ENCODE measurements around the gene FOXK2. TPM values are rescaled to one million over a fixed set of nuclear protein-coding genes. Genes with fewer than 3 reads are reported as not detected.

Gene FOXK2
- total RNA-seq, 2 experiments from 2014 or later: 49.3 to 60.8 TPM

DNA sequence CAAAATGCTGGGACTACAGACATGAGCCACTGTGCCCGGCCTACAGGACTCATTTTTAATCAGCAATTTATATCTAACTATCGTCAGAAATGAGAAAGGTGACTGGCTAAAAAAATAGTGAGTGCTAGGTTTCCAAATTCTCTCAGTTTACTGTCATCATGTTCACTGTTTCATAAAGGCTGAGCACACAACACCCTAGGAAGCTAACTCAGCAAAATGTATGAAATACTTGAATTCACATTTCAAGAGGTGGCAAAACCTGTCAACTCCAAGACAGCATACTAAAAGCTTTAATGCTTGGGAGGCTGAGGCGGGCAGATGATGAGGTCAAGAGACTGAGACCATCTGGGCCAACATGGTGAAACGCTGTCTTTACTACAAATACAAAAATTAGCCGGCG lies 112.0 kb downstream of the FOXK2 start:
- CTCF ChIA-PET: no interaction called here
- peaks cover 25% of the 10 kb centered on the region for H3K36me3 Mint-ChIP-seq

DNA sequence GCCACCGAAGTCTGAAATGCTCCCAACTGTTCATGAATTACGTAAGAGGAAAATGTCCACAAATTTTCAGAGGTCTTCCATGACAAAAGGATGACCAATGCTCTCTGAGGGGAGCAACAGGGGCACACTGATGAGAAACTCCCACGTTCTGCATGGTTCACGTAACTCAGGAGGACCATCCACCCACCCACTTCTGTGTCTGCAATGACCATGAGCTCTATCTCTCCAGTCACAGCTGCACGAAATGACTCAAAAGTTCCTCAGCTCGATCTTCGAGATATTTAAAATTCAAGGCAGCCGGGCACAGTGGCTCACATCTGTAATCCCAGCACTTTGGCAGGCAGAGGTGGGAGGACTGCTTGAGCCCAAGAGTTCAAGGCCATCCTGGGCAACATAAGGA lies 112.9 kb downstream of the FOXK2 start:
- ChIA-PET CTCF (no interaction called here), POLR2A (no interaction called here)
- intact Hi-C loops (cut with micrococcal nuclease): no loop called here
- H3K4me3 Mint-ChIP-seq: no peak overlapping the region
- no peaks in the 10 kb centered on the region for H3K27me3 Mint-ChIP-seq
- peaks cover 29% of the 10 kb centered on the region for H3K36me3 Mint-ChIP-seq
- H3K27ac Mint-ChIP-seq: no peak overlapping the region
- H3K9me3 Mint-ChIP-seq: peaks cover 10% of the 10 kb centered on the region
- no peak for DNase-seq
- peaks cover 25% of the 10 kb centered on the region for H3K4me1 Mint-ChIP-seq (ENCODE audit: low read depth)

More for the DNA sequence above, 112.0 kb downstream of the FOXK2 start:
- Mint-ChIP-seq H3K27ac (no peak overlapping the region), H3K4me3 (no peak overlapping the region), H3K4me1 (ENCODE audit: low read depth) (peaks cover 16% of the 10 kb centered on the region), H3K9me3 (peaks cover 1% of the 10 kb centered on the region), H3K27me3 (no peaks in the 10 kb centered on the region)
- DNase-seq: no peak
- POLR2A ChIA-PET: no interaction called here
- intact Hi-C loops (cut with micrococcal nuclease): no loop called here

DNA sequence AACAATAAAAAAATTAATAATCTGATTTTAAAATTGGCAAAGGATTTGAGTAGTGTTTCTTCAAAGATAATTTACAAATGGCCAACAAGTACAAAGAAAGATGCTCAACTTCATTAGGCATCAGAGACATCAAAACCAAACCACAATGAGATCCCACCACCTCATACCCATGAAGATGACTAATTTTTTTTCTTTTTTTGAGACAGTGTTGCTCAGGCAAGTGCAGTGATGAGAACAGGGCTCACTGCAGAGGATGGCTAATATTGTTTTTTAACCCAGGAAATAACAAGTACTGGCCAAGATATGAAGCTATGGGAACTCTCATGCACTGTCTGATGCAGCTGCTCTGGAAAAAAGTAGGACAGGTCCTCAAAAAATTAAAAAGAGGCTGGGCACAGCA lies 113.8 kb downstream of the FOXK2 start:
- intact Hi-C loops (cut with micrococcal nuclease): no loop called here
- H3K4me3 Mint-ChIP-seq: no peak overlapping the region
- H3K4me1 Mint-ChIP-seq (ENCODE audit: low read depth): peaks cover 26% of the 10 kb centered on the region
- CTCF ChIA-PET: no interaction called here
- H3K27me3 Mint-ChIP-seq: no peaks in the 10 kb centered on the region
- no peak for DNase-seq
- POLR2A ChIA-PET: no interaction called here
- H3K36me3 Mint-ChIP-seq: peaks cover 29% of the 10 kb centered on the region
- peaks cover 10% of the 10 kb centered on the region for H3K9me3 Mint-ChIP-seq
- peak overlapping the region; percentile 23 for H3K27ac Mint-ChIP-seq

DNA sequence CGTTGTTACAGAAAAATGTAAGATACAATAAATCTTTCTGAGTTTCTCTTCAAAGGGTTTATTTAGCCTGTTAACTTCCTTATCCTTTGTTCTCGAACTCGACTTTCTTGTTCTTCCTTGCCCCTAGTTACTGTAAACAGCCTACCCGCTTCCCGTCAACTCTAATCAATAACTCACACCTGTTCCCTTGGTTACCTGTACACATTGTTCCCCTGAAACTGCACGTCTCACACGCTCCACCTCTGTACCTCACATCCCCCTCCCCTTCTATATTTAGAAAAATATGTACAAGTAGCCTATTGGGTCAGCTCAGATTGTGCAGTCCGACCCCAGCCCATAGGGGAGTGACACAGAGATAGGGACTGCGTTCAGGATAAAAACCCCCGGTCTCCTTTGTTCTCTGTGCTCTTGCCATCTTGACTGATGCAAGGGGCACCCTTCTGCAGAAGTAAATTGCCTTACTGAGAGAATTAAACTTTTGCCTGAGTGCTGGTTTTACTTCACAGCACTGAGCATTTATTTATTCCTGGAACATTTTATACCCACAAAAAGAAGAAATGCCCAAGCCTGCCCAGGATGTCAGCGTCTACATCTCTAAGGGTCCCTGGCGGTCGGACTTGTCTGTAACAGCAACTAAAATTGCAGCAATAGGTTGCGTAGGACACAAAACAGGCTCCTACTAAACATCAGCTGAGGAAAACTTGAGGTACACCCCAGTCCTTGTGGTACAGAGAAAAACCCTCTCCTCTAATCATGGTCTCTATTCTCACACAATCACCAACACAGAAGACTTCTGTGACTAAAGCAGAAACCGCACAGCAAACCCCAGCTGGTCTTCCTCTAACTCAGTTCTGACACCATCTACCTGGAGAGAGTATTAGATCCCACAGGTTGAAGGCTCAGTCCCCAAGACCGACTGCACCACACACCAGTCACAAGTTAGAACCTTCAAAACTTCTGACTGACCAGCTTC lies 117.4 kb downstream of the FOXK2 start:
- ChIA-PET CTCF (no interaction called here), POLR2A (no interaction called here)
- H3K27ac Mint-ChIP-seq: no peak overlapping the region
- H3K4me3 Mint-ChIP-seq: no peak overlapping the region
- no peaks in the 10 kb centered on the region for H3K27me3 Mint-ChIP-seq
- H3K9me3 Mint-ChIP-seq: peaks cover 10% of the 10 kb centered on the region
- peaks cover 38% of the 10 kb centered on the region for H3K4me1 Mint-ChIP-seq (ENCODE audit: low read depth)
- intact Hi-C loops (cut with micrococcal nuclease): no loop called here
- no peak for DNase-seq
- H3K36me3 Mint-ChIP-seq: peaks cover 28% of the 10 kb centered on the region

DNA sequence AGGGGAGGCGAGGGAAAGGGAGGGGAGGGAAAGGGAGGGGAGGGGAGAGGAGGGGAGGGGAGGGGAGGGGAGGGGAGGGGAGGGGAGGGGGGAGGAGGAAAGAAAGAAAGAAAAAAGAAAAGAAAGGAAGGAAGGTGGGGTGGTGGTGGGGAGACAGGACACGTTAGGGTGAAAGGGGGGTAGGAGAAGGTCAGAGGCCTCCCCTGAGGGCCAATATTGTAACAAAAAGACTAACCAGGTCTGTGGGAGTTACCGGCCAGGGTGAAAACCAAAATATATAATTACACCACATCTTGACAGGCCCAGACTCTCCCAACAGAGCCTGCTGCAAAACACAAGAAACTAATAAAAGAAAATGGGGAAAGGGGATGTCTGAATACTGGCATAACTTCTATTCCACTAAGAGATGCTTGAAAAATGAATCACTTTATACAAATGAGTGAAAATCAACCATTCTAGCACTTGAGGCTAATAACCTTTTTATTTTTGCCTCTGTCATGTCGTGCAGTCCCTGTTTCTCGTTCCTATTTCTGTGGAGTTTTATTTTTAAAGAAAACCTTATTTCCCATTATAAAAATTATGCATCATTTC lies 118.7 kb downstream of the FOXK2 start:
- H3K4me3 Mint-ChIP-seq: no peak overlapping the region
- ChIA-PET POLR2A (no interaction called here), CTCF (no interaction called here)
- intact Hi-C loops (cut with micrococcal nuclease): no loop called here
- peaks cover 33% of the 10 kb centered on the region for H3K4me1 Mint-ChIP-seq (ENCODE audit: low read depth)
- no peak overlapping the region for H3K27ac Mint-ChIP-seq
- no peaks in the 10 kb centered on the region for H3K27me3 Mint-ChIP-seq
- peaks cover 34% of the 10 kb centered on the region for H3K36me3 Mint-ChIP-seq
- peaks cover 10% of the 10 kb centered on the region for H3K9me3 Mint-ChIP-seq
- no peak for DNase-seq

DNA sequence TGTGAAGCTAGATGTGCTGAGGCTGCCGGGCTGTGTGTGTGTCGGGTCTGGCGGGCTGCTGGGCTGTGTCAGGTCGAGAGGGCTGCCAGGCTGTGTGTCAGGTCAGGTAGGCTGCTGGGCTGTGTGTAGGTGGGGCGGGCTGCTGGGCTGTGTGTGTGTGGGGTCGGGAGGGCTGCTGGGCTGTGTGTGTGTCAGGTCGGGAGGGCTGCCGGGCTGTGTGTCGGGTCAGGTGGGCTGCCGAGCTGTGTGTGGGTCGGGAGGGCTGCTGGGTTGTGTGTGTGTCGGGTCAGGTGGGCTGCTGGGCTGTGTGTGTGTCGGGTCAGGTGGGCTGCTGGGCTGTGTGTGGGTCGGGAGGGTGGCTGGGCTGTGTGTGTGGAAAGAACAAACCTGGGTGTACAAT lies 120.1 kb downstream of the FOXK2 start:
- intact Hi-C loops (cut with micrococcal nuclease): no loop called here
- Mint-ChIP-seq H3K4me1 (ENCODE audit: low read depth) (peaks cover 35% of the 10 kb centered on the region), H3K27me3 (no peaks in the 10 kb centered on the region), H3K9me3 (peaks cover 10% of the 10 kb centered on the region), H3K36me3 (peaks cover 39% of the 10 kb centered on the region), H3K27ac (no peak overlapping the region), H3K4me3 (no peak overlapping the region)
- POLR2A ChIA-PET: no interaction called here
- DNase-seq: no peak
- CTCF ChIA-PET: no interaction called here

DNA sequence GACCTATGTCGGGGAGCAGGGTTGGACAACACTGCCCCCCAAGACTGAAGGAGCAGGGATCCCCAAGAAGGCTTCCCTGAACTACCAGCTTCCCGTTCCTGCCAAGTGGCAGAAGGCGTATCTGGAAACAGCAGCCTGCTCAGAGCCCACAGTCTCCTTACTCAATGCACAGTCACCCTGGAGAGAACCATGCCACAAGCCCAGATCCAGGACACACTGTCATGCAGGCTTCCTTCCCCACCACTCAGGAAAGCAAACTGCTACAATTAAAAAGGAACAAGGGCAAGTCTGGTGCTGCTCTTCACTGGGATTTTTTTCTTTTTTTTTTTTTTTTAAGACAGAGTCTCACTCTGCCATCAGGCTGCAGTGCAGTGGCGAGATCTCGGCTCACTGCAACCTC lies 120.5 kb downstream of the FOXK2 start:
- ChIA-PET CTCF (no interaction called here), POLR2A (interaction anchor here (0.5 kb wide), 1 partner anchor 100 kb away, joined by 4 read pairs; no protein-coding TSS in a partner anchor)
- Mint-ChIP-seq H3K4me3 (no peak overlapping the region), H3K27ac (no peak overlapping the region), H3K4me1 (ENCODE audit: low read depth) (peaks cover 32% of the 10 kb centered on the region), H3K9me3 (peaks cover 10% of the 10 kb centered on the region), H3K36me3 (peaks cover 37% of the 10 kb centered on the region), H3K27me3 (no peaks in the 10 kb centered on the region)
- intact Hi-C loops (cut with micrococcal nuclease): no loop called here
- no peak for DNase-seq

DNA sequence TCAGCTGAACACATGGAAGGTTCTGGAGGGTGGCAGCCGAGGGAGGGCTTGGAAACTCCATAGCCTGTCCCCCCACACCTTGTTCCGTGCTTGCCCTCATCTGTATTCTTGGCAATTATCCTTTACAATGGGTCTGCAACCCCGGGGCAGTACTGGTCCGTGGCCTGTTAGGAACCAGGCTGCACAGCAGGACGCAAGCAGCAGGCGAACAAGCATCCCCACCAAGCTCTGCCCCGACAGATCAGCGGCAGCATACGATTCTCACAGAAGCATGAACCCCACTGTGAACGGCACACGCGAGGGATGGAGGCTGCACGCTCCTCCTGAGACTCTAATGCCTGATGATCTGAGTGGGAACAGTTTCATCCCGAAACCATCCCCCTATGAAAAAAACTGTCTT lies 122.5 kb downstream of the FOXK2 start:
- ChIA-PET POLR2A (no interaction called here), CTCF (no interaction called here)
- H3K4me1 Mint-ChIP-seq (ENCODE audit: low read depth): peaks cover 40% of the 10 kb centered on the region
- intact Hi-C loops (cut with micrococcal nuclease): no loop called here
- no peak overlapping the region for H3K27ac Mint-ChIP-seq
- H3K36me3 Mint-ChIP-seq: peaks cover 31% of the 10 kb centered on the region
- H3K27me3 Mint-ChIP-seq: no peaks in the 10 kb centered on the region
- H3K9me3 Mint-ChIP-seq: peaks cover 5% of the 10 kb centered on the region
- no peak for DNase-seq
- no peak overlapping the region for H3K4me3 Mint-ChIP-seq

DNA sequence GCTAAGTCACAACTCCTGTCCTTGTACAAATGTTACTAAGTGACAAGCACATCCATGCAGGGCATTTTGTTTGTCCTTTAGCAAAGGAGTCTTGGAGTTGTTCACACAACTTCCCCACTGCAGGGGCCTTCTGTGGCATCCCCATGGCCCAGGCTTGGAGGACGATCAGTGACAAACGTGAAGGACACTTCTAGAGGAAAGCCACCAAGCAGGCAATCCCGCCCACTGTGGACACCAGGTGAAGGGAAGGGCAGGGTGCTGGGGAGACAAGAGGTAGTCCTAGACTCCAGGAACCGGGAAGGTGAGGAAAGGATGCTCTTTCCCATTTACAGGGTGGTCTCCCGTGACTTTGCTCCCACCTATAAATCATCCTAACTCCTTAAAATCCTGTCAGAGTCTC lies 124.6 kb downstream of the FOXK2 start:
- no peaks in the 10 kb centered on the region for H3K27me3 Mint-ChIP-seq
- peaks cover 20% of the 10 kb centered on the region for H3K36me3 Mint-ChIP-seq

DNA sequence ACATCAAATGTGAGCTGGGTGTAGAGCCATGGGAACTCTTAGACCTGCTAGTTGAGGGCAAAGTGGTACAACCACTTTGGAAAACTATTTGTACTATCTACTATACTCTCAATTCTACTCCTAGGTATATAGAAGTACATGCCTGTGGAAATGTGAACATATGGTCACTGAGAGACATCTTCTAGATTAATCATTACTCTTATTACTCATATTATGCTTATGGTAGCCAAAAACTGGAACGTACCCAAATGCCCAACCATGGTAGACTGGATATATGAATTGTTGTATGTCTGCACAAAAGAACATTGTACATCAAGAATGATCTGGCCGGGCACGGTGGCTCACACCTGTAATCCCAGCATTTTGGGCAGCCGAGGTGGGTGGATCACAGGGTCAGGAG lies 126.0 kb downstream of the FOXK2 start:
- ChIA-PET CTCF (no interaction called here), POLR2A (no interaction called here)
- H3K36me3 Mint-ChIP-seq: peaks cover 17% of the 10 kb centered on the region
- H3K9me3 Mint-ChIP-seq: no peaks in the 10 kb centered on the region
- peaks cover 27% of the 10 kb centered on the region for H3K4me1 Mint-ChIP-seq (ENCODE audit: low read depth)
- DNase-seq: no peak
- no peaks in the 10 kb centered on the region for H3K27me3 Mint-ChIP-seq
- peak overlapping the region; percentile 26 for H3K4me3 Mint-ChIP-seq
- no peak overlapping the region for H3K27ac Mint-ChIP-seq
- intact Hi-C loops (cut with micrococcal nuclease): loop anchor here (5.0 kb wide), 2 partner anchors 52 to 107 kb away; partner anchors contain the start of genes RAB40B and TBCD

More for the DNA sequence above, 124.6 kb downstream of the FOXK2 start:
- Mint-ChIP-seq H3K4me1 (ENCODE audit: low read depth) (peaks cover 35% of the 10 kb centered on the region), H3K27ac (no peak overlapping the region), H3K9me3 (no peaks in the 10 kb centered on the region), H3K4me3 (no peak overlapping the region)
- DNase-seq: no peak
- ChIA-PET CTCF (no interaction called here), POLR2A (no interaction called here)
- intact Hi-C loops (cut with micrococcal nuclease): no loop called here

DNA sequence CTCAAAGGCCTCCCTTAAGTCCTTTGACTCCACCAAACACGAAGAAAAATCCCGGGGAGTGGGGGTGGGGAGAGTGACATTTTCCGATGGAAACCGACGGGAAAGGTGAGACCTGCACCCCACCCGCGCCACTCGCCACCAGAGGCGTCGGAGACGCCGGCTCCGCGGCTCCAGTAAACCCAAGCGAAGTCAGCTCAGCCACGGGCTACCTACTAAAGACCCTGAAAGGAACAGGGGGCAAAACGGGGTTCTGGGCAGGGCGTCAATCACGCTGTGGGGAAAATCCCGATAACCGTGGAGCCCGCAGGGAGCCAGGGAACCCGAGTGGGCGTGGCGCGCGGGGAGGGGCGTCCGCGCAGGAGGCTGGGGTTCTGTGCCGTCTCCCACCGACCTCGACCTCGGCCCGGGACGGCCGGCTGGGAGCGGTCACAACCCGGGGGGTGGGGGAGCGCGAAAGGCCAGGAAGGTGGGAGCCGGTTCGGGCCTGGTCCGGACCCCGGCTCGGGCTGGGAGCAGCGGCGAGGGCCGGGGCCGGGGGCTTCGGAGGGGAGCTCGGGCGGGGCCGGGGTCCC lies 128.1 kb downstream of the FOXK2 start:
- H3K4me3 Mint-ChIP-seq: peak overlapping the region; percentile 82
- DNase-seq: peak; percentile 52
- H3K27ac Mint-ChIP-seq: peak overlapping the region; percentile 66
- POLR2A ChIA-PET: no interaction called here
- CTCF ChIA-PET: no interaction called here
- no peaks in the 10 kb centered on the region for H3K27me3 Mint-ChIP-seq
- no peaks in the 10 kb centered on the region for H3K9me3 Mint-ChIP-seq
- H3K36me3 Mint-ChIP-seq: peaks cover 9% of the 10 kb centered on the region
- intact Hi-C loops (cut with micrococcal nuclease): loop anchor here (5.0 kb wide), 2 partner anchors 50 to 105 kb away; partner anchors contain the start of genes RAB40B and TBCD
- H3K4me1 Mint-ChIP-seq (ENCODE audit: low read depth): peaks cover 25% of the 10 kb centered on the region

DNA sequence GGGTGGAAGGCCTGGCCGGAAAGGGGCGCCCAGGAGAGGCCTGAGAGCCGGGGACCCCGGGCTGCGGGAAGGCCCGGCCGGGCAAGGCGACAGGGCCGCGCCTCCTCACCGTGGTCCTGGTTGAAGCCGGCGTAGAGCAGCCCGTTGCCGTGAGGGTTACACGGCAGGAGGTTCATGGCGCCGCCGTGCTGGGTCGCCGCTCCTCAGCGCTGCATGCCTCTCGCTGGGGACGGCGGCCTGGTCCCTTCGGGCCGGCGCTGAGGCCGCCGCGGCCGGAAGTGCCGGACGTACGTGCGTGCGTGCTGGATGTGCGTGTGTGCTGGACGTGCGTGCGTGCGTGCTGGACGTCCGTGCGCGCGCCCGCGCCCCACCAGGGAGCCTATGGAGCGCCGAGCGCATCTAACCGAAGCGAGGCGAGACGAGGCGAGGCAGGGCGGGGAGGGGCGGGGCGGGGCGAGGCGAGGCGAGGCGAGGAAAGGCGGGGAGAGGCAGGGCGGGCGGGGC lies 128.7 kb downstream of the FOXK2 start, which contains the start of gene WDR45B:
WDR45B (minus strand) TSS at position 280 of the 504 bp plus-strand sequence; CDS start at position 176, 104 bp downstream.
- intact Hi-C loops (cut with micrococcal nuclease): loop anchor here (5.0 kb wide), 2 partner anchors 49 to 104 kb away; partner anchors contain the start of genes RAB40B and TBCD
- Mint-ChIP-seq H3K4me1 (ENCODE audit: low read depth) (peaks cover 25% of the 10 kb centered on the region), H3K27ac (peak within 1 kb of the TSS; percentile 73), H3K9me3 (no peaks in the 10 kb centered on the region), H3K36me3 (peaks cover 9% of the 10 kb centered on the region), H3K27me3 (no peaks in the 10 kb centered on the region), H3K4me3 (peak within 1 kb of the TSS; percentile 82)
- POLR2A ChIA-PET: no interaction called here
- peak; percentile 94 for DNase-seq
- CTCF ChIA-PET: no interaction called here

Data from activated CD4-positive, alpha-beta memory T cell treated with anti-CD3 and anti-CD28 coated beads for 36 hours (primary cell).